ENCODE measurements around the gene DTX3. TPM values are rescaled to one million over a fixed set of nuclear protein-coding genes. Genes with fewer than 3 reads are reported as not detected.

DTX3 gene
- total RNA-seq, 1 donor from 2014 or later: 26.0 TPM

DNA sequence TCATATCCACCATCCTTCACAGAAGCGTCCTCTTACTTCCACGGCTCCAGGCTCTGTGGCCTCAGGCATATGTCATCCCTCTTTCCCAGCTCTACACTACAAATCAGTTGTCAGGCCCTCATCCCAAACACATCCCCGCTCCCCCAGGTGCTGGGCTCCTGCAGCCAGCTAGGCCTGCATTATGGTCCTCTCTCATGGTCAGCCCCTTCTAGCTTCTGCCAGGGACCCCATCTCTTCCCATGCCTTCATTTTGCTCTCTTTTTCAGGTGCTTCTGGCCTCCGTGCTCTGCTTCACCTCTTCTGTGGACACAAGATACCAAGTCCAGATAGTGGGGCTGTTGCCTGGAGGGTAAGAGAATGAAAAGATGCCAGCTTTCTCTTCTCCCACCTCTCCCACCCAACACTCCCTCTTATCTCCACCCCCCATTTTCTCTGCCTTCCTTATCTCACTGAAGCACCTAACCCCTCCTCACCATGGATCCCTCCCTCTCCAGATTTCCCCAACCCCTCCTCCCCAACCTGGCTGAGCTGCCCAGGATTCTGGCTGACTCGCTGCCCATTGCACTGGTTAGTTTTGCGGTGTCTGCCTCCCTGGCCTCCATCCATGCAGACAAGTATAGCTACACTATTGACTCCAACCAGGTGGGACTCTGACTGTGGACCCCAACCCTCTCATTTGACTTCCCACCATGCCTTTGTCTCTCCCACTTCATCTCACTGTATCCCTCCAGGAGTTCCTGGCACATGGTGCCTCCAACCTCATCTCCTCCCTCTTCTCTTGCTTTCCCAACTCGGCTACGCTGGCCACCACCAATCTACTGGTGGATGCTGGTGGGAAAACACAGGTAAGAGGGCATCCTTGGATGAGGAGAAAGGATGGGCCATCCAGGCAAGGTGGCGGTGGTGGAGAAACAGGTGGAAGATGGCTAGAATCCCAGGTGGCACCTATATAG is 17.9 kb downstream of the DTX3 start:
- H3K36me3 ChIP-seq: no peaks in the 10 kb centered on the region
- intact Hi-C loops (cut with DNase I): loop anchor here (5.0 kb wide), 1 partner anchor 40 kb away; no protein-coding TSS in a partner anchor
- no peak overlapping the region for H3K27ac ChIP-seq
- peaks cover 89% of the 10 kb centered on the region for H3K27me3 ChIP-seq
- DNase-seq (no peak), ATAC-seq (no peak)
- TF ChIP-seq, protein P1, sequence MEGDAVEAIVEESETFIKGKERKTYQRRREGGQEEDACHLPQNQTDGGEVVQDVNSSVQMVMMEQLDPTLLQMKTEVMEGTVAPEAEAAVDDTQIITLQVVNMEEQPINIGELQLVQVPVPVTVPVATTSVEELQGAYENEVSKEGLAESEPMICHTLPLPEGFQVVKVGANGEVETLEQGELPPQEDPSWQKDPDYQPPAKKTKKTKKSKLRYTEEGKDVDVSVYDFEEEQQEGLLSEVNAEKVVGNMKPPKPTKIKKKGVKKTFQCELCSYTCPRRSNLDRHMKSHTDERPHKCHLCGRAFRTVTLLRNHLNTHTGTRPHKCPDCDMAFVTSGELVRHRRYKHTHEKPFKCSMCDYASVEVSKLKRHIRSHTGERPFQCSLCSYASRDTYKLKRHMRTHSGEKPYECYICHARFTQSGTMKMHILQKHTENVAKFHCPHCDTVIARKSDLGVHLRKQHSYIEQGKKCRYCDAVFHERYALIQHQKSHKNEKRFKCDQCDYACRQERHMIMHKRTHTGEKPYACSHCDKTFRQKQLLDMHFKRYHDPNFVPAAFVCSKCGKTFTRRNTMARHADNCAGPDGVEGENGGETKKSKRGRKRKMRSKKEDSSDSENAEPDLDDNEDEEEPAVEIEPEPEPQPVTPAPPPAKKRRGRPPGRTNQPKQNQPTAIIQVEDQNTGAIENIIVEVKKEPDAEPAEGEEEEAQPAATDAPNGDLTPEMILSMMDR (IDR thresholded peaks at IDR 0.05): no peak
- no peak overlapping the region for H3K4me3 ChIP-seq
- H3K9me3 ChIP-seq: no peaks in the 10 kb centered on the region
- H3K4me1 ChIP-seq: peaks cover 22% of the 10 kb centered on the region

DNA sequence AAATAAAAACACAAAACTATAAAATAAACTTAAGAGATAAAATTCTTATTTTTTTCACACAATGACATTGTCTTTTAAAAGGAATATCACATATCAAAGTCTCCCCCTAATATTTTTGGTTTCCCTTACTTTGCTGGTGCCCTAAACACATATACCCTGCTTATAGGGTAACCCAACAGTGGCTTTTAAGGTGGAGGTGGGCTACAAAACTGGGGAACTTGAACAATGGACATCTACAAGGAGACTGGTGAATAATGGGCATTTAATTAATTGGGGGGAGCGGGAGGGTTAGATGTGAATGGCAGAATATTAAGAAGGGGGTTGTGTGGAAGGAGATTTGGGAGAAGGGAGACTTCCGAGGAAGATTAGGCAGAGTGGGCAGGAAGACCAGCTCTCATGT is 18.8 kb downstream of the DTX3 start:
- DNase-seq: no peak
- TF ChIP-seq, protein P1 (IDR thresholded peaks at IDR 0.05): no peak
- Histone ChIP-seq H3K27me3 (peaks cover 93% of the 10 kb centered on the region), H3K36me3 (no peaks in the 10 kb centered on the region), H3K9me3 (no peaks in the 10 kb centered on the region), H3K4me1 (peaks cover 26% of the 10 kb centered on the region), H3K4me3 (no peak overlapping the region), H3K27ac (no peak overlapping the region)
- intact Hi-C loops (cut with DNase I): loop anchor here (5.0 kb wide), 1 partner anchor 41 kb away; no protein-coding TSS in a partner anchor
- no peak for ATAC-seq

DNA sequence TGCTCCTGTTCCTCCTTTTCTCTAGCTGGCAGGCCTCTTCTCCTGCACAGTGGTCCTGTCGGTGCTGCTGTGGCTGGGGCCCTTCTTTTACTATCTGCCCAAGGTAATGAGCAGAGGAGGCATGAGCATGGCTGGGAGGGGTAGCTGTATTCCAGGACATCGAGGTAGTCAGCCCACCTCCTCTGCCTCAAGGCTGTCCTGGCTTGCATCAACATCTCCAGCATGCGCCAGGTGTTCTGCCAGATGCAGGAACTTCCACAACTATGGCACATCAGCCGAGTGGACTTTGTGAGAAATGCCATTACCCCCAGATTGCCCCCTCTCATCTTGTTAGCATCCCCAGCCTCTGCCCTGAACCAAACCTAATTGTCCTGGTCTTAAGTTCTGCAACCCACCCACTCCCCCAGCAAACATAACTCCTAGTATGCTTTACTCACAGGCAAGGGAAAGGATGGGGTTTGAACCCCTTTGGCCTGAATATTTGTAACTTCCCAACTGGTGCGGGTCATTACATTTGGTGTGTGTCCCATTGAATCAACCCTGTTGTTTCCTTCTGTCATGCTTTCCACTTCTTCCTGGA is 19.3 kb downstream of the DTX3 start:
- no peaks in the 10 kb centered on the region for H3K36me3 ChIP-seq
- DNase-seq (no peak), ATAC-seq (no peak)
- intact Hi-C loops (cut with DNase I): loop anchor here (5.0 kb wide), 1 partner anchor 42 kb away; no protein-coding TSS in a partner anchor
- peaks cover 26% of the 10 kb centered on the region for H3K4me1 ChIP-seq
- H3K27me3 ChIP-seq: peaks cover 96% of the 10 kb centered on the region
- TF ChIP-seq, protein P1 (IDR thresholded peaks at IDR 0.05): no peak
- H3K4me3 ChIP-seq: no peak overlapping the region
- no peak overlapping the region for H3K27ac ChIP-seq
- no peaks in the 10 kb centered on the region for H3K9me3 ChIP-seq

GRCh38 chr12:57624441-57625220 is 20.0 kb downstream of the DTX3 start:
- ATAC-seq (no peak), DNase-seq (no peak)
- Histone ChIP-seq H3K36me3 (no peaks in the 10 kb centered on the region), H3K27ac (no peak overlapping the region), H3K4me3 (no peak overlapping the region), H3K27me3 (peaks cover 91% of the 10 kb centered on the region), H3K9me3 (no peaks in the 10 kb centered on the region), H3K4me1 (peaks cover 25% of the 10 kb centered on the region)
- intact Hi-C loops (cut with DNase I): loop anchor here (5.0 kb wide), 1 partner anchor 42 kb away; no protein-coding TSS in a partner anchor
- TF ChIP-seq, protein P1 (IDR thresholded peaks at IDR 0.05): no peak

DNA sequence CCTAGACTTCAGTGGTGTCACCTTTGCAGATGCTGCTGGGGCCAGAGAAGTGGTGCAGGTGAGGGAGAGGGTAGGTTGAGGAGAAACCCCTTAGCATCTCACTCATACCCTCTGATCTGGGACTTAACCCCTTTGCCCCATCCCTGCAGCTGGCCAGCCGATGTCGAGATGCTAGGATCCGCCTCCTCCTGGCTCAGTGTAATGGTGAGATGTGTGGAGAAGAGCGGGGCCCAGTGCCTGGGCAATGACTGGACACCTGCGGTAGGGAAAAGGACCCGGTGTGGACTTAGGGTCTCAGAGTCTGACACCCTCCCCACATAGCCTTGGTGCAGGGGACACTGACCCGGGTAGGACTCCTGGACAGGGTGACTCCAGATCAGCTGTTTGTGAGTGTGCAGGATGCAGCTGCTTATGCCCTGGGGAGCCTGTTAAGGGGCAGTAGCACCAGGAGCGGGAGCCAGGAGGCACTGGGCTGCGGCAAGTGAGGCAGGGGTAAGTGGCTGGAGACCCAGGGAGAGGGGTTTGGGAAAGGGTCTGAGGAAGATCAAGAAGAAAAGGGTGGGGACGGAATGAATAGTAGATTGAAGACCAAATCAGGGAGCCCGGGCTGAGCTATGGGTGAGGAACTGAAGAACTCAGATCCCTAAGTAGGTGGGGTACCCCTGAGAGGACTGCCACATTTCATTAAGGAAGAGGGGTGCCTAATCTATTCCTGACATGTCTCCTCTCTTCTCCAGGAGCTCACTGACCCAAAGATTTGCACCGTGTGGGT is 20.8 kb downstream of the DTX3 start:
- peaks cover 87% of the 10 kb centered on the region for H3K27me3 ChIP-seq
- intact Hi-C loops (cut with DNase I): no loop called here
- H3K4me1 ChIP-seq: peaks cover 23% of the 10 kb centered on the region
- ATAC-seq: no peak
- no peak overlapping the region for H3K4me3 ChIP-seq
- H3K27ac ChIP-seq: no peak overlapping the region
- TF ChIP-seq, protein P1 (IDR thresholded peaks at IDR 0.05): no peak
- no peaks in the 10 kb centered on the region for H3K36me3 ChIP-seq
- H3K9me3 ChIP-seq: no peaks in the 10 kb centered on the region
- DNase-seq: no peak

Measured in upper lobe of right lung (tissue), 1 donor.